Coronary artery (tissue), 2 donors: ENCODE measurements around the gene EVX2.

Source experiments
- DNase-seq: peaks from one replicate; pipeline ENCODE4 v3.0.0-alpha.2; 2017; ENCODE audit warnings: low spot score
- H3K27ac ChIP-seq, 2 donors: fragments of 200-600 bp; sonication (generic); one replicate each; pipeline ENCODE4 v1.5.1; 2016 to 2019
- H3K4me3 ChIP-seq: fragments of 200-600 bp; sonication (generic); 2 replicates; pipeline ENCODE4 v1.5.1; 2016; ENCODE audit warnings: mild to moderate bottlenecking, moderate library complexity
- CTCF ChIP-seq: fragments of 200-600 bp; sonication (generic); IDR thresholded peaks from one replicate; pipeline ENCODE4 v1.5.1; 2019; ENCODE audit warnings: antibody characterized with exemption

Gene EVX2

GRCh38 chr2:176083796-176084261 is at the start of gene EVX2:
EVX2 (minus strand) TSS chr2:176083962; CDS start chr2:176083776, 186 bp downstream.
- Histone ChIP-seq H3K27ac (no peak within 1 kb of the TSS), H3K4me3 (peak within 1 kb of the TSS; percentile 28)
- no peak for TF ChIP-seq CTCF
- DNase-seq = peak; percentile 36

DNA sequence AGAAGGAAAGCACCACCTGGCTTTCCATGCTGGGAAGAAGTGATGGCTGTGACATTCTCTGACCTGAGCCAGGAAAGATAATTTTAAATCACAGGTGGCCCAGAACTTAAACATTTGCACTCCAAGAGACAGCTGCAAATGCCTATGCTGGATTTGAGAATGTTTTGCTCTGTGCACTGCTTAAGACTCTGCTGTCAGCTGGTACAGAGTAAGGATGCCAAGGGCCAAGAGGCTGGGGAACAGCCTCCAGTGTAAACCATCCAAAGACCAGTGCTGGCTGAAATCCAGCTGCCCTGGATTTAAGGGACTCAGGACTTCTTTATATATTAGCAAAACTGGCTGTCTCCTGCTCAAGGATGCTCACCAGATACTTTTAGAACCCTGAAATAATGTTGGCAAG is 49.6 kb upstream of the EVX2 start:
- Histone ChIP-seq H3K27ac (no peak overlapping the region), H3K4me3 (no peak overlapping the region)
- no peak for DNase-seq
- TF ChIP-seq CTCF = no peak

DNA sequence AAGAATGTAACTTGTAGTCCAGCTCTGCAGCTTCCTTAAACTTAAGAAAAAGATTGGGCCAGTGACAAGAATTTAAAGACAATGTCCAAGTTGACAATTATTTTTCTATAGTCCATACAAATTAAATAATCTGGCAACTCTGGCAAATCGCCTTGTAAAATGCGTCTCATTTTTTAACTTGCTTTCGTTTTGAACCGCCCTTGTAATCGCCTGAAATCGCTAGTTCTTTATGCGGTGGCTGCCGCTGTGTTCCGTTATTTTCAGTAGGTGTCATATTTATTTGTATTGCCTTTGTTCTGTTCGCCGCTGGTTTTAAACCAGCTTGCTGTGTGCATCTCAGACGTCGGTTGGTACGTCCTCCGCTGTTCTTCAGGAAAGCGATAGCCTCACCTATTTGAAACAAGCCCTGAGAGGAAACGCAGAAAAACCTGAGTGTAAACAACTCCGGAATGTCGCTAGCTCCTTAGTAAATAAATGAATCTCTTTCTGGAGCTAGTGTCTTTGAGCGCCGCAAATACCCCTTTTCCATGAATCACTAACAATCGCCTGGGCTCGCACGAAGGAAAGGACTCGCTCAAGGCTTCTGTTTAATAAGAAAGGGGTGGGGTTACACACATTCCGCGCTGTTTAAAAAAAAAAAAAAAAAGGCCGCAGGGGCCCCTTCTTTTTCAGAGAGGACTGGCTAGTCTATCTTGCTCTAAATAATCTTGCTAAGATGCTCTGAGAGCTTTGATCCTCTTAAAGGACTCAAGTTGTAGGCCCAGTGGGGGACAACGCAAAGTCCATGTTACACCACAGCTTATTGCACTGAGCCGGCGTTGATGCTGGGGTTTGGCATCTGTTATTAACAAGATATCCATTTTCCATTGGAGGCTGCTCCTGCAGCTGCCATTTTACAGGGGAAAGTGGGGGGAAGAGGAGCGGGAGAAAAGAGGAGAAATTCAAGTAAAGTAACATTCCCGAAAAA is 48.7 kb upstream of the EVX2 start:
- no peak for TF ChIP-seq CTCF
- Histone ChIP-seq H3K4me3 (peak overlapping the region; percentile 48), H3K27ac (no peak overlapping the region)

GRCh38 chr2:176131848-176132158 is 48.0 kb upstream of the EVX2 start:
- no peak overlapping the region for H3K27ac ChIP-seq
- peak overlapping the region; percentile 48 for H3K4me3 ChIP-seq
- no peak for DNase-seq
- no peak for TF ChIP-seq CTCF

More for the DNA sequence above, 48.7 kb upstream of the EVX2 start:
- no peak for DNase-seq

- no peak for DNase-seq
- peak overlapping the region; percentile 68 for H3K4me3 ChIP-seq
- H3K27ac ChIP-seq = peak overlapping the region; percentile 3 to 78
- no peak for TF ChIP-seq CTCF
Observed at GRCh38 chr2:176130957-176131847, 47.4 kb upstream of the EVX2 start.

DNA sequence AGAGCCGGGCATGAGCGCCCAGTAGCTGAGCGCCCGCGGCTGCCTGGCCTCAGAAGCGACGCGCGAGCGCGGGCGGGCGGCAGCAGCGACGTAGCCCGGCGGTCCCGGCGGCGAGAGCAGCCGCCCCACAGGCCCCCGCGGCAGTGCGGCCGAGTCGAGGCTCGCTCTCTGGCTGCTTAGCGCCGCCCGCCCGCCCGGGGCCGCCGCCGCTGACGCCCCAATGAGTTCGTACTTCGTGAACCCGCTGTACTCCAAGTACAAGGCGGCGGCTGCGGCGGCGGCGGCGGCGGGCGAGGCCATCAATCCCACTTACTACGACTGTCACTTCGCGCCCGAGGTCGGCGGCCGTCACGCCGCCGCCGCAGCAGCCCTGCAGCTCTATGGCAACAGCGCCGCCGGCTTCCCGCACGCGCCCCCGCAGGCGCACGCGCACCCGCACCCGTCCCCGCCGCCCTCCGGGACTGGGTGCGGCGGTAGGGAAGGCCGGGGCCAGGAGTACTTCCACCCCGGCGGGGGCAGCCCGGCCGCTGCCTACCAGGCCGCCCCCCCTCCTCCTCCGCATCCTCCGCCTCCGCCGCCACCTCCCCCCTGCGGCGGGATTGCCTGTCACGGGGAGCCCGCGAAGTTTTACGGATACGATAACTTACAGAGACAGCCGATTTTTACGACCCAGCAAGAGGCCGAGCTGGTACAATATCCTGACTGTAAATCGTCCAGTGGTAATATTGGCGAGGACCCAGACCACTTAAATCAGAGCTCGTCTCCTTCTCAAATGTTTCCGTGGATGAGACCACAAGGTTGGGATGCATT is 46.6 kb upstream of the EVX2 start:
- Histone ChIP-seq H3K4me3 (peak overlapping the region; percentile 68), H3K27ac (peak overlapping the region; percentile 36 to 78)
- no peak for TF ChIP-seq CTCF
- DNase-seq = no peak
